ENCODE results near the gene PTPRM. TPM values are rescaled to one million over a fixed set of nuclear protein-coding genes. Genes with fewer than 3 reads are reported as not detected.

The PTPRM gene
- total RNA-seq, 1 donor from 2014 or later, result 1.00 TPM

- H3K36me3 Mint-ChIP-seq (ENCODE audit: low read depth), result no peaks in the 10 kb centered on the region
- no peak overlapping the region for H3K4me3 Mint-ChIP-seq
- intact Hi-C loops (cut with micrococcal nuclease), result loop anchor here (1.0 kb wide), 1 partner anchor 39 kb away; no protein-coding TSS in a partner anchor
- H3K27ac Mint-ChIP-seq, result no peak overlapping the region
- no peak for DNase-seq
- POLR2A ChIA-PET, result no interaction called here
- no peaks in the 10 kb centered on the region for H3K4me1 Mint-ChIP-seq
- no peak for TF ChIP-seq CTCF (IDR thresholded peaks at IDR 0.05)
- peaks cover 2% of the 10 kb centered on the region for H3K9me3 Mint-ChIP-seq
- no peaks in the 10 kb centered on the region for H3K27me3 Mint-ChIP-seq
- no peak for ATAC-seq (ENCODE audit: low read depth)
- CTCF ChIA-PET, result no interaction called here
Observed at GRCh38 chr18:7872569-7872968, 305.5 kb downstream of the PTPRM start.

GRCh38 chr18:7873316-7873715 is 306.2 kb downstream of the PTPRM start:
- no peaks in the 10 kb centered on the region for H3K4me1 Mint-ChIP-seq
- CTCF ChIA-PET, result no interaction called here
- no peak overlapping the region for H3K4me3 Mint-ChIP-seq

GRCh38 chr18:7876354-7877104 is 309.4 kb downstream of the PTPRM start:
- ATAC-seq (ENCODE audit: low read depth), result no peak
- H3K4me1 Mint-ChIP-seq, result no peaks in the 10 kb centered on the region
- no peaks in the 10 kb centered on the region for H3K36me3 Mint-ChIP-seq (ENCODE audit: low read depth)
- H3K27me3 Mint-ChIP-seq, result no peaks in the 10 kb centered on the region
- H3K4me3 Mint-ChIP-seq, result no peak overlapping the region
- ChIA-PET CTCF (no interaction called here), POLR2A (no interaction called here)
- intact Hi-C loops (cut with micrococcal nuclease), result no loop called here
- H3K27ac Mint-ChIP-seq, result no peak overlapping the region
- DNase-seq, result no peak
- H3K9me3 Mint-ChIP-seq, result peaks cover 2% of the 10 kb centered on the region
- no peak for TF ChIP-seq CTCF (IDR thresholded peaks at IDR 0.05)

More at GRCh38 chr18:7873316-7873715, 306.2 kb downstream of the PTPRM start:
- DNase-seq (no peak), ATAC-seq (ENCODE audit: low read depth) (no peak)
- Mint-ChIP-seq H3K9me3 (peaks cover 2% of the 10 kb centered on the region), H3K27ac (no peak overlapping the region), H3K27me3 (no peaks in the 10 kb centered on the region), H3K36me3 (ENCODE audit: low read depth) (no peaks in the 10 kb centered on the region)
- no peak for TF ChIP-seq CTCF (IDR thresholded peaks at IDR 0.05)
- intact Hi-C loops (cut with micrococcal nuclease), result no loop called here
- POLR2A ChIA-PET, result no interaction called here

- no peak for ATAC-seq (ENCODE audit: low read depth)
- CTCF ChIA-PET, result no interaction called here
- Mint-ChIP-seq H3K27ac (no peak overlapping the region), H3K4me1 (no peaks in the 10 kb centered on the region), H3K4me3 (no peak overlapping the region), H3K9me3 (peaks cover 2% of the 10 kb centered on the region), H3K27me3 (no peaks in the 10 kb centered on the region), H3K36me3 (ENCODE audit: low read depth) (no peaks in the 10 kb centered on the region)
- no peak for DNase-seq
- TF ChIP-seq CTCF (IDR thresholded peaks at IDR 0.05), result no peak
- POLR2A ChIA-PET, result no interaction called here
- intact Hi-C loops (cut with micrococcal nuclease), result no loop called here
Observed at GRCh38 chr18:7877609-7878008, 310.5 kb downstream of the PTPRM start.

GRCh38 chr18:7878265-7879211 is 311.4 kb downstream of the PTPRM start:
- no peak overlapping the region for H3K4me3 Mint-ChIP-seq
- CTCF ChIA-PET, result no interaction called here
- ATAC-seq (ENCODE audit: low read depth) (no peak), DNase-seq (no peak)
- H3K9me3 Mint-ChIP-seq, result peaks cover 2% of the 10 kb centered on the region
- POLR2A ChIA-PET, result no interaction called here
- H3K27me3 Mint-ChIP-seq, result no peaks in the 10 kb centered on the region
- no peak for TF ChIP-seq CTCF (IDR thresholded peaks at IDR 0.05)
- intact Hi-C loops (cut with micrococcal nuclease), result no loop called here
- H3K27ac Mint-ChIP-seq, result no peak overlapping the region
- no peaks in the 10 kb centered on the region for H3K36me3 Mint-ChIP-seq (ENCODE audit: low read depth)
- H3K4me1 Mint-ChIP-seq, result no peaks in the 10 kb centered on the region

Data from activated B cell treated with CpG ODN at 0.5 μM for 24 hours (primary cell).